Measurements from ENCODE around the gene UBC.
"Not testable (repeated sequence)": the region's sequence is repeated elsewhere in the genome, so short reads cannot be mapped to it uniquely, and the experiment has no call there.

Gene UBC

GRCh38 chr12:124929649-124930419 is 15.4 kb upstream of the UBC start:
- no peak for DNase-seq (ENCODE audit: low read depth)
- H3K4me3 ChIP-seq (ENCODE audit: low read depth, low read length), result no peak overlapping the region
- TF ChIP-seq POLR2A (IDR thresholded peaks at IDR 0.05; ENCODE audit: extremely low read depth, insufficient read length) (no peak), MAX (IDR thresholded peaks at IDR 0.05; ENCODE audit: low read depth, low read length) (no peak), CTCF (IDR thresholded peaks at IDR 0.05; ENCODE audit: low read depth, low read length) (no peak), MYC (IDR thresholded peaks at IDR 0.05; ENCODE audit: low read depth, low read length) (no peak)

- no peak for DNase-seq (ENCODE audit: low read depth)
- TF ChIP-seq POLR2A (IDR thresholded peaks at IDR 0.05; ENCODE audit: extremely low read depth, insufficient read length) (no peak), CTCF (IDR thresholded peaks at IDR 0.05; ENCODE audit: low read depth, low read length) (no peak), MYC (IDR thresholded peaks at IDR 0.05; ENCODE audit: low read depth, low read length) (no peak), MAX (IDR thresholded peaks at IDR 0.05; ENCODE audit: low read depth, low read length) (no peak)
- H3K4me3 ChIP-seq (ENCODE audit: low read depth, low read length), result no peak overlapping the region
Measured at GRCh38 chr12:124928912-124929530, 14.6 kb upstream of the UBC start.

- H3K4me3 ChIP-seq (ENCODE audit: low read depth, low read length), result peak overlapping the region; percentile 51
- no peak for DNase-seq (ENCODE audit: low read depth)
- no peak for TF ChIP-seq POLR2A (IDR thresholded peaks at IDR 0.05; ENCODE audit: extremely low read depth, insufficient read length)
- TF ChIP-seq MAX (IDR thresholded peaks at IDR 0.05; ENCODE audit: low read depth, low read length), result no peak
- no peak for TF ChIP-seq MYC (IDR thresholded peaks at IDR 0.05; ENCODE audit: low read depth, low read length)
- no peak for TF ChIP-seq CTCF (IDR thresholded peaks at IDR 0.05; ENCODE audit: low read depth, low read length)
Measured at GRCh38 chr12:124928095-124928911, 13.9 kb upstream of the UBC start.

GRCh38 chr12:124927201-124928094 is 13.0 kb upstream of the UBC start:
- DNase-seq (ENCODE audit: low read depth), result peak; percentile 89
- peak overlapping the region; percentile 94 for H3K4me3 ChIP-seq (ENCODE audit: low read depth, low read length)

GRCh38 chr12:124925782-124926181 is 11.3 kb upstream of the UBC start:
- not testable (repeated sequence) for H3K4me3 ChIP-seq (ENCODE audit: low read depth, low read length); DNase-seq (ENCODE audit: low read depth)

More at GRCh38 chr12:124927201-124928094, 13.0 kb upstream of the UBC start:
- TF ChIP-seq MAX (IDR thresholded peaks at IDR 0.05; ENCODE audit: low read depth, low read length) (no peak), POLR2A (IDR thresholded peaks at IDR 0.05; ENCODE audit: extremely low read depth, insufficient read length) (no peak), CTCF (IDR thresholded peaks at IDR 0.05; ENCODE audit: low read depth, low read length) (no peak), MYC (IDR thresholded peaks at IDR 0.05; ENCODE audit: low read depth, low read length) (no peak)
